Endothelial cell of umbilical vein (primary cell): ENCODE measurements around the gene ADARB2. TPM values are rescaled to one million over a fixed set of nuclear protein-coding genes. Genes with fewer than 3 reads are reported as not detected.

ENCODE experiments used
- BruUV-seq: library from RNA; stranded (reverse); fragments of 400-500 nt; replicated peaks from 2 replicates; lab custom pipeline; 2021; lab: Mats Ljungman, UMichigan
- CTCF ChIA-PET: fragments of 300-600, 350-600 bp; sonication (Branson Sonifier 250); formaldehyde crosslinking; loops from one replicate; lab custom pipeline; 2021; ENCODE audit warnings: antibody characterized with exemption, inconsistent platforms; lab: Charles Lee
- POLR2A ChIA-PET: fragments of 300-600, 350-600 bp; sonication (Branson Sonifier 250); formaldehyde crosslinking; loops from one replicate; lab custom pipeline; 2021; ENCODE audit warnings: antibody characterized with exemption, inconsistent platforms; lab: Charles Lee
- DNase-seq: peaks from one replicate; pipeline ENCODE4 v3.0.0-alpha.2; 2011; ENCODE audit warnings: low read depth, low spot score
- FAIRE-seq: peaks from 2 replicates; lab custom pipeline; 2011; peaks lifted over from hg19 to GRCh38; lab: Jason Lieb, UNC
- H2AFZ ChIP-seq: 2 replicates; pipeline ENCODE4 v1.6.0; 2012; ENCODE audit warnings: low read depth, low read length, control low read depth, inconsistent platforms
- H3K27ac ChIP-seq: 2 replicates; pipeline ENCODE4 v1.5.1; 2011; ENCODE audit warnings: low read depth, mild to moderate bottlenecking, control low read depth, low read length, moderate library complexity; ENCODE audit not compliant: insufficient read depth
- H3K27me3 ChIP-seq, 2 experiments: 2 replicates each; pipeline versions ENCODE4 v1.6.0 to v1.6.1; 2011; ENCODE audit warnings: low read length in 2 of 2, mixed read lengths in 1 of 2; ENCODE audit not compliant: control insufficient read depth in 2 of 2, insufficient read depth in 2 of 2
- H3K36me3 ChIP-seq, 2 experiments: 2 replicates in 1 of 2; 3 replicates in 1 of 2; pipeline ENCODE4 v1.5.1; 2011; ENCODE audit warnings: low read length in 2 of 2, mild to moderate bottlenecking in 1 of 2, moderate library complexity in 1 of 2; ENCODE audit not compliant: control insufficient read depth in 2 of 2, insufficient read depth in 2 of 2; ENCODE audit errors: extremely low read depth in 1 of 2
- H3K4me1 ChIP-seq: 3 replicates; pipeline ENCODE4 v1.5.1; 2011; ENCODE audit warnings: mild to moderate bottlenecking, low read length; ENCODE audit not compliant: control insufficient read depth, insufficient read depth; ENCODE audit errors: extremely low read depth
- H3K4me2 ChIP-seq: 2 replicates; pipeline ENCODE4 v1.6.1; 2011; ENCODE audit warnings: low read length, control low read depth, mixed read lengths; ENCODE audit not compliant: insufficient read depth
- H3K4me3 ChIP-seq, 3 experiments: fragments of 200-600 bp in 1 of 3; sonication (generic), shearing (Covaris generic) in 1 of 3; replicated peaks in 1 of 3; 2 replicates each; pipeline ENCODE4 v1.5.1; 2011 to 2016; ENCODE audit warnings: control low read depth in 3 of 3, low read length in 3 of 3, mild to moderate bottlenecking in 2 of 3, inconsistent platforms in 1 of 3, low read depth in 1 of 3, moderate library complexity in 1 of 3; ENCODE audit not compliant: insufficient read depth in 1 of 3
- H3K79me2 ChIP-seq: 2 replicates; pipeline ENCODE4 v1.6.0; 2012; ENCODE audit warnings: low read length, inconsistent platforms; ENCODE audit not compliant: control insufficient read depth, insufficient read depth
- H3K9ac ChIP-seq: replicated peaks from 2 replicates; pipeline ENCODE3; 2011; ENCODE audit warnings: low read length, control low read depth; ENCODE audit not compliant: insufficient read depth; ENCODE audit errors: extremely low read depth
- H3K9me1 ChIP-seq: replicated peaks from 3 replicates; pipeline ENCODE4 v1.6.0; 2011; ENCODE audit warnings: mild to moderate bottlenecking, low read length; ENCODE audit not compliant: control insufficient read depth, insufficient read depth; ENCODE audit errors: extremely low read depth
- H3K9me3 ChIP-seq: replicated peaks from 2 replicates; pipeline ENCODE4 v1.5.1; 2012; ENCODE audit warnings: low read length, inconsistent platforms; ENCODE audit not compliant: control insufficient read depth, insufficient read depth
- H4K20me1 ChIP-seq: replicated peaks from 2 replicates; pipeline ENCODE3; 2011; ENCODE audit warnings: mild to moderate bottlenecking, low read length; ENCODE audit not compliant: control insufficient read depth, insufficient read depth; ENCODE audit errors: extremely low read depth
- EZH2 ChIP-seq: IDR thresholded peaks from 2 replicates; pipeline ENCODE4 v1.6.1; 2012; ENCODE audit warnings: borderline replicate concordance, low read depth, mild to moderate bottlenecking, moderate library complexity, low read length, inconsistent platforms; ENCODE audit not compliant: severe bottlenecking
- FOS ChIP-seq: IDR thresholded peaks from 2 replicates; pipeline ENCODE4 v1.6.1; 2011; ENCODE audit warnings: mild to moderate bottlenecking, low read length, moderate library complexity, borderline replicate concordance; ENCODE audit not compliant: insufficient read depth
- GATA2 ChIP-seq: IDR thresholded peaks from 2 replicates; pipeline ENCODE4 v1.7.0; 2011; ENCODE audit warnings: low read depth, mild to moderate bottlenecking, moderate library complexity, mixed read lengths, low read length; ENCODE audit not compliant: insufficient read length, insufficient read depth
- JUN ChIP-seq: IDR thresholded peaks from 2 replicates; pipeline ENCODE4 v1.6.1; 2011; ENCODE audit warnings: borderline replicate concordance, low read depth; ENCODE audit not compliant: insufficient read length, insufficient read depth
- MYC ChIP-seq: IDR thresholded peaks from one replicate; pipeline ENCODE4 v1.6.1; 2011; ENCODE audit warnings: mild to moderate bottlenecking, low read depth, low read length
- POLR2A ChIP-seq: IDR thresholded peaks from 2 replicates; pipeline ENCODE4 v1.6.1; 2012; ENCODE audit warnings: low read depth, mild to moderate bottlenecking, control low read depth, low read length
- POLR2AphosphoS5 ChIP-seq: IDR thresholded peaks from 2 replicates; pipeline ENCODE4 v1.6.1; 2012; ENCODE audit warnings: low read depth, mild to moderate bottlenecking, control low read depth, low read length, moderate library complexity; ENCODE audit not compliant: insufficient read depth
- dilution Hi-C: fragments of 300-500 bp; cut with MboI; formaldehyde crosslinking; loops from one replicate; pipeline ENCODE4 v1.15.0; 2019; ENCODE audit warnings: low sequenced_read_pairs; ENCODE audit not compliant: extremely low pct_ligation_motif_present
- intact Hi-C: fragments of 100-400 bp; cut with micrococcal nuclease; formaldehyde crosslinking; loops from one replicate; pipeline ENCODE4 v1.10.0; 2022
- polyA plus RNA-seq, 4 experiments: library from polyadenylated mRNA; depleted of rRNA in 3 of 4; stranded (reverse) in 3 of 4; unstranded in 1 of 4; fragments of >200 nt; gene quantifications; 2 replicates each; pipeline versions ENCODE4 v1.2.1 to v1.2.3, GENCODE V29; 2011 to 2012; ENCODE audit warnings: missing spikeins in 1 of 4
- total RNA-seq: library from RNA; stranded (reverse); gene quantifications from 2 replicates; pipeline ENCODE4 v1.2.3, GENCODE V29; 2021
- TF ChIP-seq, protein P1 (sequence below): IDR thresholded peaks from 2 replicates; pipeline ENCODE4 v1.6.1; 2011; ENCODE audit not compliant: insufficient read depth, insufficient read length
- TF ChIP-seq, protein P2 (sequence below), 2 donors: IDR thresholded peaks; 1 replicate in 1 of 2; 2 replicates in 1 of 2; pipeline ENCODE4 v1.5.1; 2011; ENCODE audit warnings: low read length in 2 of 2, mild to moderate bottlenecking in 2 of 2, moderate library complexity in 2 of 2, control low read depth in 1 of 2, inconsistent platforms in 1 of 2, low read depth in 1 of 2; ENCODE audit not compliant: insufficient read depth in 1 of 2; ENCODE audit errors: extremely low read depth in 1 of 2

The ADARB2 gene
- total and polyA plus RNA-seq, 2 donors (not counting 3 experiments of a cell fraction or from before 2014, with no cell fraction given): not detected

DNA sequence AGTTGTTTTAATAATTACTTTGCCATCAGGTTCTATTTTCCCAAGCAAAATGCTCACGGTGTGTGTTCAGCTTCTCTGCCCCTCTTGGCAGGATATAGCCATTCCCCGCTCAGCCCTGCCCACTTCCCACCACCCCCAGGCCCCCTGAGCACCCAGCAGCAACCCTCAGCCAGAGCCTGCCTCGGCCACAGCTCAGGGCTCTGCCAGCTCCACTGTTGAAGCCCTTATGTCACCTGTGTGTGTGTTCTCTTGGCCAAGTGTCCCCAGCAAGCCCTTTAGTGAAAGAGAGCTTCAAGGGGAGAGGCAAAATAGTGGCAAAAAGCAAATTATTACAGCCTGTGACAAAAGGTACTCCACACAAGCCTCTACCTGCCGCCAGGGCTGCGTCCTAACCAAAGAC, 275.3 kb downstream of the ADARB2 start:
- Histone ChIP-seq H3K4me1 (no peaks in the 10 kb centered on the region), H2AFZ (no peak overlapping the region), H4K20me1 (no peaks in the 10 kb centered on the region), H3K27ac (no peak overlapping the region), H3K9me3 (no peaks in the 10 kb centered on the region), H3K79me2 (no peaks in the 10 kb centered on the region), H3K36me3 (no peaks in the 10 kb centered on the region), H3K4me3 (no peak overlapping the region), H3K9ac (no peak overlapping the region), H3K9me1 (no peaks in the 10 kb centered on the region), H3K27me3 (no peaks in the 10 kb centered on the region), H3K4me2 (no peak overlapping the region)
- BruUV-seq: no TSS peak
- dilution Hi-C loops: no loop called here
- DNase-seq (no peak), FAIRE-seq (no peak)
- POLR2A ChIA-PET: no interaction called here
- TF ChIP-seq, protein P1, sequence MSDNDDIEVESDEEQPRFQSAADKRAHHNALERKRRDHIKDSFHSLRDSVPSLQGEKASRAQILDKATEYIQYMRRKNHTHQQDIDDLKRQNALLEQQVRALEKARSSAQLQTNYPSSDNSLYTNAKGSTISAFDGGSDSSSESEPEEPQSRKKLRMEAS: no peak
- TF ChIP-seq EZH2: no peak
- no peak for TF ChIP-seq GATA2
- no peak for TF ChIP-seq FOS
- TF ChIP-seq POLR2AphosphoS5: no peak
- TF ChIP-seq JUN: no peak
- TF ChIP-seq POLR2A: no peak
- TF ChIP-seq, protein P2, sequence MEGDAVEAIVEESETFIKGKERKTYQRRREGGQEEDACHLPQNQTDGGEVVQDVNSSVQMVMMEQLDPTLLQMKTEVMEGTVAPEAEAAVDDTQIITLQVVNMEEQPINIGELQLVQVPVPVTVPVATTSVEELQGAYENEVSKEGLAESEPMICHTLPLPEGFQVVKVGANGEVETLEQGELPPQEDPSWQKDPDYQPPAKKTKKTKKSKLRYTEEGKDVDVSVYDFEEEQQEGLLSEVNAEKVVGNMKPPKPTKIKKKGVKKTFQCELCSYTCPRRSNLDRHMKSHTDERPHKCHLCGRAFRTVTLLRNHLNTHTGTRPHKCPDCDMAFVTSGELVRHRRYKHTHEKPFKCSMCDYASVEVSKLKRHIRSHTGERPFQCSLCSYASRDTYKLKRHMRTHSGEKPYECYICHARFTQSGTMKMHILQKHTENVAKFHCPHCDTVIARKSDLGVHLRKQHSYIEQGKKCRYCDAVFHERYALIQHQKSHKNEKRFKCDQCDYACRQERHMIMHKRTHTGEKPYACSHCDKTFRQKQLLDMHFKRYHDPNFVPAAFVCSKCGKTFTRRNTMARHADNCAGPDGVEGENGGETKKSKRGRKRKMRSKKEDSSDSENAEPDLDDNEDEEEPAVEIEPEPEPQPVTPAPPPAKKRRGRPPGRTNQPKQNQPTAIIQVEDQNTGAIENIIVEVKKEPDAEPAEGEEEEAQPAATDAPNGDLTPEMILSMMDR (IDR thresholded peaks at IDR 0.05; ENCODE audit: extremely low read depth in 1 of 2, insufficient read depth in 1 of 2, low read depth in 1 of 2, low read length in 2 of 2): no peak
- TF ChIP-seq MYC: no peak
- CTCF ChIA-PET: no interaction called here
- intact Hi-C loops: no loop called here
